HG02840 (cell line): ENCODE data around the gene OLFML2A.
"Not testable (repeated sequence)": the region's sequence is repeated elsewhere in the genome, so short reads cannot be mapped to it uniquely, and the experiment has no call there.

Experiments
- ATAC-seq: cut with Tn5 transposase; IDR thresholded peaks from one replicate; pipeline ENCODE4 v1.9.1; 2021; ENCODE audit warnings: mild to moderate bottlenecking, moderate library complexity, moderate number of reproducible peaks; ENCODE audit not compliant: unreplicated experiment, low FRiP score

Gene OLFML2A

GRCh38 chr9:124776954-124777648 lies at the start of gene OLFML2A:
Gene OLFML2A, plus strand, starts transcription at chr9:124777133. Its CDS starts 138 bp downstream, at chr9:124777271.
- ATAC-seq = no peak

GRCh38 chr9:124730772-124731171 lies 46.2 kb upstream of the OLFML2A start:
- no peak for ATAC-seq

DNA sequence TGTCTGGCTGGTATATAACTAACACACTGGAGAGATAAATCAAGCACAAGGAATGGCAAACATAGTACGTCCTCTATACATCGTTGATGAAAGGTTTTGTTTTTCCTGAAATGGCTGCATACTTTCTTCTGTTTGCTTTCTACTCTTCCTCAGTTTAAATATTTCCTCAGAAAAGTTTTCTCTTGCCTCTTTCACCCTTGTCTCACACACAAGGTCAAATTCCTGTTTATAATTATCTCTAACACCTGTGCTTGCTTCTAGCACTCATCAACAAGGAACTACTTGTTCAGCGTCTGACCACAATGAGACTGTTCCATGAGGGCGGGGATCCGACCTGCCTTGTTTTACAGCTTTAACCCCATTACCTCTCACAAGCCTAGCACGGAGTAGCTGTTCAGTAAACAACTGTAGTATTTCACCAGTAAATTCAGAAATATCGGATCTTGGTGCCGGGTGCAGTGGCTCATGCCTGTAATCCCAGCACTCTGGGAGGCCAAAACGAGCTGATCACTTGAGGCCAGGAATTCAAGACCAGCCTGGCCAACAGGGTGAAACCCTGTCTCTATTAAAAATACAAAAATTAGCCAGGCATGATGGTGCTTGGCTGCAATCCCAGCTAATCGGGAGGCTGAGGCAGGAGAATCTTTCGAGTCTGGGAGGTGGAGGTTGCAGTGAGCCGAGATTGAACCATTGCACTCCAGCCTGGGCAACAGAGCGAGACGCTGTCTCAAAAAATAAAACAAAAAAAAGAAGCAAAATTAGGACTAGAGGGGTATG lies 42.8 kb upstream of the OLFML2A start:
- no peak for ATAC-seq

GRCh38 chr9:124734741-124735083 lies 42.2 kb upstream of the OLFML2A start:
- ATAC-seq = not testable (repeated sequence)

DNA sequence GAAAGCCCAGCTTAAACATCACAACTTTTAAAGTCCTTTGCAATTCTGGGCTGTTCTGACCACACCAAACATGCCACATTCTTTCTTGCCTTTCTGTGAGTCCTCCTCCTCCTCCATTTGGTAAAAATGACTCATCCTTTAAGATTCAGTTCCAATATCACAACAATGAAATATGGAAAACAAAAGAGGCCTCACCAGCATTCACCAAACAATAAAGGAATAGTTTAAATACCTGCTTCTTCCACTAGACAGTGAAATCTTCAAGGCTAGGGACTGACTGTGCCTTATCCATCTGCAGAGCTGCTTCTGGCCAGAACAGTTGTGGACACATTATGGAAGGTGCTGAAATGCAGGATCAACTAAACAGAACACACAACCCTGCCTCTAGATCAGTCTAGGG lies 41.8 kb upstream of the OLFML2A start:
- ATAC-seq = no peak

GRCh38 chr9:124738075-124738474 lies 38.9 kb upstream of the OLFML2A start:
- not testable (repeated sequence) for ATAC-seq

GRCh38 chr9:124739360-124739759 lies 37.6 kb upstream of the OLFML2A start:
- ATAC-seq = no peak

DNA sequence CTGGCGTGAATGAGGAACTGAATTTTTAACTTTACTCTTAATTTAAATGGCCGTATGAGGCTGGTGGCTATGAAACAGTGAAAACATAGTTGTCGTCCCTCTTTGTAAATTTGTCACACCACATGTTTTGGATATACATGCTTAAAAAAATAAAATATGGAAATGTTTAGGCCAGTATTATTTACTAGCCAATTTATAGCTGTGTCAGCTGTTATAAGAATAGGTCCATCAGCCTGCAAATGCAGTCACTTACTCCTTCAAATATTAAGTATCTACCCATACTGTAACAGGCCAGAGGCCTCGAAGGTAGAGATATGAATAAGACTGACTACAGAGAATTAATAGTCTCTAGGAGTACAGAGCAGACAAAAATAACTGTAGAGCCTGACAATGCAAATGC lies 35.8 kb upstream of the OLFML2A start:
- ATAC-seq = no peak

GRCh38 chr9:124741662-124742061 lies 35.3 kb upstream of the OLFML2A start:
- no peak for ATAC-seq

DNA sequence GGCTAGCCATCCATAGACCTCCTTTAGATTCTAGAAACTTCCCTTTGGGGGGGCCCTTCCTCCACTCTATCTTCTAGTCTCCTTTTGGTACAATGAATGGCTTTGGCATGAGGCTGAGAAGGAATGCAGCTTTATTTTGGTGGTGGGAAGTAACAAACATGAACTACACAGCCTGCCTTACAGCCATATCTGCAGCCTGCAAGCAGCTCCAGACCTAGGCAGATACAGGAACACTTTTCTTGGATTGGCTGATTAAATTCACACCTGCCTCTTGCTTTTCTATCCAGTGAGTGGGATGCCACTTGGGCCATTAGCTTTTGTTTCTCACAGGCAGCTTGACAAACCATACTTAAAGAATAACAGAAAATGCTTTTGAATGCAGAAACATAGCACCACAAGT lies 34.0 kb upstream of the OLFML2A start:
- no peak for ATAC-seq

GRCh38 chr9:124743686-124744348 lies 33.1 kb upstream of the OLFML2A start:
- ATAC-seq = no peak

- no peak for ATAC-seq
These were observed 29.9 kb upstream of the OLFML2A start for GRCh38 chr9:124747065-124747464.

GRCh38 chr9:124749284-124749683 lies 27.6 kb upstream of the OLFML2A start:
- no peak for ATAC-seq

- no peak for ATAC-seq
These were observed 27.2 kb upstream of the OLFML2A start for GRCh38 chr9:124749781-124750180.

DNA sequence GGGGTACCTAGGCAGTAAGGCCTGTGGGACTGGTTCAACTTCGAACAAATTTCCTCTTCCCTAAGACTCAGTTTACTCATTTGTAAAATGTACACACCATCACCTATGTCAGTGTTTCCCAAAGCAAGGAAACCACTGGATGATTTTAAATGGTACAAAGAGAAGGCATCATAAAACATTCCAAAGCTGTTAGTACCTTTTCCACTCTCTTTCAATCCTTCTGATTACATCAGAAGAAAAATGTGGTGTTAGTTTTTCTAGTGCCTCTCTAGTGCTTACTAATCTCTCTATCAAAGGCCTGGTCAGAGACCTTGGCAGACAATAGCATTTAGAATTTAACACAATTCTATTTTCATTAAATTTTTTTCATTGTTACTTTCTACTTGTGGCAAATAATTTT lies 24.0 kb upstream of the OLFML2A start:
- no peak for ATAC-seq

DNA sequence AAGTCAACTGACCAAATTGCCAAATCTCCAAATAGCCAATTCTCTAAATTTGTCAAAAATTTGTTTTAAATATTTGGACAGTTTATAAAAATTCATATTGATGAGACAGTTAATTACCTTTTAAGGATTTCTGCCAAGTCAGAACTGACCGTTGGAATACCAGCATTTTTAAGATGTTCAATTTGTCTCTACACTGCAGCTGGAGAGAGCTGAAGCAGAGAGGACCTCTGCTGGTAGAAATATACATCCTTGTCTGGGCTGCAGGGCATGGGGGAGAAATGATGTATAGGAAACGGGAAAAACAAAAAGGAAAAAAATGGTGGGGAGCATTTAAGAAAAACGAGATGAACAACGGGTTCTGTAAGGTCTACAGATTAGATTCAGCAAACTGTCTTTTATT lies 22.6 kb upstream of the OLFML2A start:
- no peak for ATAC-seq

- ATAC-seq = no peak
These were observed 21.9 kb upstream of the OLFML2A start for GRCh38 chr9:124755061-124755460.

DNA sequence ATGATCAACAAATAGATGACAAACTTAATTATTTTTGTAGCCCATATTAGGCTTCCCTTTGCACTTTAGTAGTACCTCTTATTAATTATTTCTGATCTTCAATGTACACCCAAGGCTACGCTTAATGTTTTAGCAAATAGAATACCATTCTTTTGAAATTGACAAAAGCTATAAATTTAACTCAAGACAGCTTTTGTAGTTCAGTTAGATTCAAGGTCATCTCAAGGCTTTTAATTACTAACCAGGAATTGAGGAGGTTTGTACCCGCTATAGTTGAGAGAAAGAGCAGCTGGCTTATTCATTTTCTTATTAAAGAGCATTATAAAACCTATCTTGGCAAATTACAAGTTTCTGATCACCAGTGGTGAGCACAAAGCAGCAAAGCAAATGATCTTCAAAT lies 20.9 kb upstream of the OLFML2A start:
- no peak for ATAC-seq

DNA sequence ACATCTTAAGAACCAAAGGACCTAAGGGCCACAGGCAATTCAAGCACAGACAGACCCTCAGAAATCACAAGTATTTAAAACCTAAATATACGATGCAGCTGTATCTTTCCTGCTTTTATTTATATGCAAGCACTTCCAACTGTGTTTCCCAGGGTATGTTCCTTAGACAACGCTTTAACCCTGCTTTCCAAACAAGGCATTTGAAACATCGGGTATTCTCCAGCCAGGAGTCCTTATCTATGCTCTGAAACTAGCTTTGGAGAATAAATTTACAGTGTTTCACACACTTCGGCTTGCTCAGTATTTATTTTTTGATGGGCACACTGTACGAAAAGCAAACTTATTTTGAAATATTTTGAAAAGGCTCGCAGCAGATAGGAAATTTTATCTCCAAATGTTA lies 19.3 kb upstream of the OLFML2A start:
- ATAC-seq = no peak

DNA sequence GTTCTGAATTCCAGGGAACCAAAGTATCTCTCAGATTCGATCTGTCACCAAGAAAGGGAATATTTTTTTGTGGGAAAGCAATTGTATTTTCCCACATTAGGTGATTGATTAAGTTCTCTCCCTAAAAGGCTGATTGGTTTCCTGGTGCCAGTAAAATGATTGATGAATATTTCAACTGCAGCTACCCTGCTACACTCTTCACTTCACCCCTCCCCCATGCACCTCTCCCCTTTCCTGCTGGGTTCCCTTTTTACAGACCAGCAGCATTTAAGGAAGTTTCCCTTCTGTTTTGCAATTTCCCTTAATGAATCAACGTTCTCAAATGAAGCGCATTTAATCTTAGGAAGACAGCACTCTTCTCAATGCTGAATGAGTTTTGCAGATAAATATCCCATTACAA lies 18.9 kb upstream of the OLFML2A start:
- ATAC-seq = no peak

DNA sequence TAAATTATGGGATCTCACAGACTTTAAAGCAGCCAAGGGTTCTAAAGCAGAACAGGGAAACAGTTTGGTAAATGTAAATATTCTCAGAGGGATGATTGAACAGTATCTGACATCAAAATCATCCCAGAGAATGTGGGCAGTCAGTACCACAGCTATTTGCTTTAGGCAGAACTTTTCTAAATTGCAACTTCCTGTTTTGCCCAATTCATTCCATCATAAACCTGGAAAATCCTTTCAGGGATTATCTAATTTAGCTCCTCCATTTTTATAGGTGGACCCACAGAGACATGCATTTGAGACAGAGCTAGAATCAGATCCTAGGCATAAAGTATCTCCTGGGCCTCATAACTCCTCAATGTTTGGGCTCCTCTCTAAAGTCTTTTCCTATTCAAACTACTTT lies 18.2 kb upstream of the OLFML2A start:
- no peak for ATAC-seq

DNA sequence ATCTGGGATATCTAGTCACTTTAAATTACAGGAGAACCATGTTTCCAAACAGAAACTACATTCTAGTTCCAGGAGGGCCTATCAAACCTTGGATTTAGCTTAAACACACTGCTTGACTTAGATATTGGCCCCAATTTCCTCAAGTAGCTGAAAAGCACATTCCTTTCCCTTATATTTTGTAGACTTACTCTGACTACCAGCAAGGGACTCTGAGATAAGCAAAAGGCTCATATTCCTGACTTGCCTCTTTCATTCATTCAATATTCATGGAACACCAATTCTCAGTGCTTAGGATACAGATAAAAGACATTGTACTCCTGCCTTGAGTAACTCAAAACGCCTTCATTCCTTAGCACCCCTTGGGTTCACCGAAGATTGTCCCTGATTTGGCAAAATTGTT lies 17.6 kb upstream of the OLFML2A start:
- no peak for ATAC-seq
